Trophoblast cell (in vitro differentiated cells and primary cell): ENCODE results near the gene BOC.

Experiments used
- DNase-seq, 2 donors: peaks; one replicate each; pipeline ENCODE4 v3.0.0-alpha.2; 2016
- H2AFZ ChIP-seq: 2 replicates; pipeline ENCODE4 v1.6.1; 2013; ENCODE audit warnings: low read length, moderate library complexity, mild to moderate bottlenecking; ENCODE audit not compliant: insufficient read depth, poor library complexity
- H2AK5ac ChIP-seq: 2 replicates; pipeline ENCODE4 v1.6.1; 2013; ENCODE audit warnings: mild to moderate bottlenecking, low read length
- H2BK120ac ChIP-seq: 2 replicates; pipeline ENCODE4 v1.6.1; 2013; ENCODE audit warnings: low read length, mild to moderate bottlenecking, moderate library complexity; ENCODE audit not compliant: insufficient read depth, poor library complexity
- H2BK12ac ChIP-seq: 2 replicates; pipeline ENCODE4 v1.6.1; 2013; ENCODE audit warnings: mild to moderate bottlenecking, low read length, moderate library complexity
- H2BK5ac ChIP-seq: 2 replicates; pipeline ENCODE4 v1.6.1; 2013; ENCODE audit warnings: low read length, low read depth, moderate library complexity, mild to moderate bottlenecking; ENCODE audit not compliant: poor library complexity
- H3K14ac ChIP-seq: 2 replicates; pipeline ENCODE4 v1.6.1; 2013; ENCODE audit warnings: mild to moderate bottlenecking, low read length
- H3K18ac ChIP-seq: 2 replicates; pipeline ENCODE4 v1.6.1; 2013; ENCODE audit warnings: mild to moderate bottlenecking, low read length
- H3K23ac ChIP-seq: 2 replicates; pipeline ENCODE4 v1.6.1; 2013; ENCODE audit warnings: low read length
- H3K27ac ChIP-seq: 2 replicates; pipeline ENCODE4 v1.5.1; 2013; ENCODE audit warnings: low read depth, mild to moderate bottlenecking, inconsistent platforms, low read length, moderate library complexity
- H3K27me3 ChIP-seq: 2 replicates; pipeline ENCODE4 v1.6.1; 2013; ENCODE audit warnings: inconsistent platforms, mild to moderate bottlenecking, low read length, moderate library complexity; ENCODE audit not compliant: insufficient read depth
- H3K36me3 ChIP-seq, 2 experiments: 1 replicate in 1 of 2; 2 replicates in 1 of 2; pipeline ENCODE4 v1.6.1; 2013; ENCODE audit warnings: low read length in 2 of 2, mild to moderate bottlenecking in 2 of 2, moderate library complexity in 1 of 2; ENCODE audit not compliant: insufficient read depth in 2 of 2, control insufficient read depth in 1 of 2
- H3K4ac ChIP-seq: 2 replicates; pipeline ENCODE4 v1.6.1; 2013; ENCODE audit warnings: low read depth, mild to moderate bottlenecking, low read length, moderate library complexity
- H3K4me1 ChIP-seq, 2 experiments: 1 replicate in 1 of 2; 2 replicates in 1 of 2; pipeline ENCODE4 v1.6.1; 2013; ENCODE audit warnings: low read length in 2 of 2, mild to moderate bottlenecking in 2 of 2, moderate library complexity in 1 of 2; ENCODE audit not compliant: insufficient read depth in 2 of 2, control insufficient read depth in 1 of 2
- H3K4me2 ChIP-seq: 2 replicates; pipeline ENCODE4 v1.6.1; 2013; ENCODE audit warnings: inconsistent platforms, mild to moderate bottlenecking, low read length, moderate library complexity
- H3K4me3 ChIP-seq: 2 replicates; pipeline ENCODE4 v1.5.1; 2013; ENCODE audit warnings: mild to moderate bottlenecking, low read depth, low read length, inconsistent platforms
- H3K79me1 ChIP-seq: one replicate; pipeline ENCODE4 v1.6.1; 2013; ENCODE audit warnings: low read length
- H3K79me2 ChIP-seq: 2 replicates; pipeline ENCODE4 v1.6.1; 2013; ENCODE audit warnings: low read length, mild to moderate bottlenecking; ENCODE audit not compliant: control insufficient read depth, insufficient read depth, poor library complexity
- H3K9ac ChIP-seq: 2 replicates; pipeline ENCODE4 v1.6.1; 2013; ENCODE audit warnings: mild to moderate bottlenecking, low read length
- H3K9me3 ChIP-seq: 2 replicates; pipeline ENCODE4 v1.6.1; 2013; ENCODE audit warnings: low read depth, mild to moderate bottlenecking, control low read depth, inconsistent platforms, low read length; ENCODE audit not compliant: insufficient read depth
- H4K12ac ChIP-seq: 2 replicates; pipeline ENCODE4 v1.6.1; 2013; ENCODE audit warnings: low read depth, mild to moderate bottlenecking, low read length, moderate library complexity
- H4K8ac ChIP-seq: 2 replicates; pipeline ENCODE4 v1.6.1; 2013; ENCODE audit warnings: low read depth, mild to moderate bottlenecking, low read length, moderate library complexity
- H4K91ac ChIP-seq: one replicate; pipeline ENCODE4 v1.6.1; 2013; ENCODE audit warnings: low read depth, mild to moderate bottlenecking, low read length, moderate library complexity
- WGBS: extraction: QIAGEN DNeasy Blood & Tissue Kit; methylation state at CpG from one replicate; pipeline ENCODE4 v1.1.7; 2013; ENCODE audit warnings: missing lambda C conversion rate; ENCODE audit not compliant: insufficient read length, insufficient coverage; ENCODE audit errors: extremely low coverage; 5-methylcytosine and 5-hydroxymethylcytosine counted together

Gene BOC

DNA sequence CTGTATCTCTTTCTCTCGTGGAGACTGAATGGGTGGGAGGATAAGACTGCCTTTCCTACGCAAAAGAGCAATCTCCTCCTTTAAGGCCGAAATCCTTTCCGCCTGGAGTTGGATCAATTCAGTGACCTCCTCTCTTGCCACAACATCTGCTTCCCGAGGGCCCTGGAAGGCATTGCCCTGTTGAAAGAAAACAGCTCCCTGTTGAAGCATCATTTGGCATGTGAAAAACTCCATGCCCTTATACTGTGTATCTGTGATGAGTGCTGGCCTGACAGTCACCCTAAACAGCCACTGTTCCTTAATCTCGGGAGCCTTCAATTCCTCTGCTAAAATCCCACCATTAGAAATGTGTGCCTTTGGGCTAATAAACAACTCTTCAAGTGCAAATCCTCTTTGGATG is 80.2 kb downstream of the BOC start:
- no peaks in the 10 kb centered on the region for H3K79me2 ChIP-seq
- no peak overlapping the region for H2BK12ac ChIP-seq
- no peak for DNase-seq
- no peak overlapping the region for H3K27ac ChIP-seq
- peaks cover 2% of the 10 kb centered on the region for H3K9me3 ChIP-seq
- WGBS: no CpG with 5 or more reads among the region's 6 CpGs
- no peak overlapping the region for H4K12ac ChIP-seq
- H2AFZ ChIP-seq: no peak overlapping the region
- no peak overlapping the region for H3K23ac ChIP-seq
- no peaks in the 10 kb centered on the region for H3K27me3 ChIP-seq
- no peaks in the 10 kb centered on the region for H3K79me1 ChIP-seq
- no peak overlapping the region for H3K18ac ChIP-seq
- no peak overlapping the region for H3K14ac ChIP-seq
- no peak overlapping the region for H4K8ac ChIP-seq
- H2AK5ac ChIP-seq: no peak overlapping the region
- H3K4me2 ChIP-seq: no peak overlapping the region
- H3K4me1 ChIP-seq: no peaks in the 10 kb centered on the region
- H3K4ac ChIP-seq: no peak overlapping the region
- H3K9ac ChIP-seq: no peak overlapping the region
- no peak overlapping the region for H2BK120ac ChIP-seq
- no peak overlapping the region for H3K4me3 ChIP-seq
- H4K91ac ChIP-seq: no peak overlapping the region
- H3K36me3 ChIP-seq: peaks cover 3 to 8% of the 10 kb centered on the region in 2 experiments
- H2BK5ac ChIP-seq: no peak overlapping the region

DNA sequence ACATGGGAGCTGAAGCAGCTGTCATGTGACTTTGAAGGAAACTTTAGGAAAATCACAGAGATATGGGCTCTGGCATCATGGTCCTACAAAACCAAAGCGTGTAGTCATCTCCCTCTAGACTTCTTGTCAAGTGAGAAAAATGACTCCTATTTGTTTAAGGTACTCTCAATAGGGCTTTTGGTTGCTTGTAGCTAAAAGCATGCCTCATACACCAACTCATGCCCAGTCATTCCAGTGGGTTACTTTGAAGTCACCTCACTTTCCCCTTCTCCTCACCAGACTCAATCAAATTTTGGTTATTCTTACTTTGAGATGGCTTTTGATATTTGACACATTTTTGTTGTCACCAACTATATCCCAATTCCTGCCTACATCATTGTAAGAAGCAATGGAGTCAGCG is 81.6 kb downstream of the BOC start:
- H3K18ac ChIP-seq: no peak overlapping the region
- no peak for DNase-seq
- no peaks in the 10 kb centered on the region for H3K9me3 ChIP-seq
- H3K9ac ChIP-seq: no peak overlapping the region
- no peak overlapping the region for H2BK5ac ChIP-seq
- no peaks in the 10 kb centered on the region for H3K27me3 ChIP-seq
- no peak overlapping the region for H3K14ac ChIP-seq
- H2AFZ ChIP-seq: no peak overlapping the region
- H3K4me3 ChIP-seq: no peak overlapping the region
- no peak overlapping the region for H4K12ac ChIP-seq
- no peaks in the 10 kb centered on the region for H3K79me1 ChIP-seq
- no peak overlapping the region for H4K91ac ChIP-seq
- no peak overlapping the region for H2AK5ac ChIP-seq
- no peak overlapping the region for H3K27ac ChIP-seq
- no peak overlapping the region for H3K4ac ChIP-seq
- H3K4me2 ChIP-seq: no peak overlapping the region
- no CpG with 5 or more reads among the region's 2 CpGs for WGBS
- no peaks in the 10 kb centered on the region for H3K4me1 ChIP-seq
- no peak overlapping the region for H4K8ac ChIP-seq
- no peak overlapping the region for H2BK12ac ChIP-seq
- H3K36me3 ChIP-seq: peaks cover 0 to 4% of the 10 kb centered on the region in 2 experiments
- no peak overlapping the region for H2BK120ac ChIP-seq
- no peak overlapping the region for H3K23ac ChIP-seq
- no peaks in the 10 kb centered on the region for H3K79me2 ChIP-seq

DNA sequence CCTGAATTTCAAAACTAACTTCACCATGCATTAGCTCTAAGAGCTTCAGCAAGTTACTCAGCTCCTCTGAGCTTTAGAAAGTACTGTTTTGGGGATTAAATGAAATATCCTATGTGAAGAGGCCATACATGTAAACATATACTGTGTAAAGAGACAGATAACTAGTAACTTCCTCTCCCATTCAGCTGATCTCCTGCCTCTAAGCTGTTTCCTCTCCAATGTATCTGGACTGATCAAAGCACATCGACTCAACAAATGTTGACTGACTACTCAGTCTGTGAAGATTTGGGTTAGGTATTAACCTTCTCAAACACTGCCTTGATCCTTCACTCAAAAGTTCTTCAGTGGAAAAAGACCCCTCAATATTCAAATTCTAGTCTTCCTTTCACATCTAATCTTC is 82.0 kb downstream of the BOC start:
- Histone ChIP-seq H3K4me2 (no peak overlapping the region), H4K12ac (no peak overlapping the region), H3K4me3 (no peak overlapping the region), H2AFZ (no peak overlapping the region), H3K4ac (no peak overlapping the region), H3K79me1 (no peaks in the 10 kb centered on the region), H3K36me3 (peaks cover 0 to 4% of the 10 kb centered on the region in 2 experiments), H3K18ac (no peak overlapping the region), H3K9ac (no peak overlapping the region), H3K9me3 (no peaks in the 10 kb centered on the region), H3K27me3 (no peaks in the 10 kb centered on the region), H2BK12ac (no peak overlapping the region), H3K23ac (no peak overlapping the region), H4K8ac (no peak overlapping the region), H3K4me1 (no peaks in the 10 kb centered on the region), H3K14ac (no peak overlapping the region), H2BK120ac (no peak overlapping the region), H3K27ac (no peak overlapping the region), H2BK5ac (no peak overlapping the region), H3K79me2 (no peaks in the 10 kb centered on the region), H4K91ac (no peak overlapping the region), H2AK5ac (no peak overlapping the region)
- no CpG with 5 or more reads among the region's 1 CpG for WGBS
- no peak for DNase-seq

DNA sequence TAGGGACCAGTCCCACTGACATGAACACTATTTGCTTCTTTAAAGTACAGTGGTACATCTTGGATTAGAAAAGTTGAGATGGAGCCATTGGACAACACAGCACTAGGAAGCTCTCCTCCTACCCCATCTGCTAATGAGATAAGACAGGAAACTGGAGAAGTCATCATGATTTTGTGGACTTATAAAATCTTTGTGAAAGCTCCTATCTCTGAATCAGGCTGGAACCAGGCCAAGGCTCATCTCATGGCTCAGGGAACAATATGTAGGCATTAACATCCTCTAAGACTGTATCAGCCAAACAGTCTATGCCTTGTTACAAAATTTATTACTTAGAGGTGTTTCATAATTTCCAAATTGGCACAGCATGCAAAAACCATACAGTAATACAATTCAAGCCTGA is 84.1 kb downstream of the BOC start:
- H3K36me3 ChIP-seq: no peaks in the 10 kb centered on the region
- no peak overlapping the region for H3K4me3 ChIP-seq
- H3K9me3 ChIP-seq: no peaks in the 10 kb centered on the region
- H3K23ac ChIP-seq: no peak overlapping the region
- H2AK5ac ChIP-seq: no peak overlapping the region
- no peak overlapping the region for H3K4me2 ChIP-seq
- H3K79me2 ChIP-seq: no peaks in the 10 kb centered on the region
- H4K12ac ChIP-seq: no peak overlapping the region
- no peak overlapping the region for H3K14ac ChIP-seq
- H4K8ac ChIP-seq: no peak overlapping the region
- H2BK12ac ChIP-seq: no peak overlapping the region
- no peak overlapping the region for H2BK120ac ChIP-seq
- DNase-seq: no peak
- no peak overlapping the region for H3K27ac ChIP-seq
- no peak overlapping the region for H3K4ac ChIP-seq
- no peak overlapping the region for H3K9ac ChIP-seq
- no peaks in the 10 kb centered on the region for H3K79me1 ChIP-seq
- no peak overlapping the region for H4K91ac ChIP-seq
- H3K27me3 ChIP-seq: no peaks in the 10 kb centered on the region
- no peak overlapping the region for H3K18ac ChIP-seq
- H3K4me1 ChIP-seq: no peaks in the 10 kb centered on the region
- no peak overlapping the region for H2AFZ ChIP-seq
- H2BK5ac ChIP-seq: no peak overlapping the region
